Fibroblast of pulmonary artery (primary cell): ENCODE results near the gene PINK1.
A peak's percentile ranks its signal among the peaks of the same experiment; 100 is the strongest.

ENCODE experiments used
- DNase-seq: peaks from one replicate; pipeline ENCODE4 v3.0.0-alpha.2; 2010; ENCODE audit warnings: low read depth
- H3K4me3 ChIP-seq: replicated peaks from 2 replicates; pipeline ENCODE4 v1.5.1; 2011; ENCODE audit warnings: low read depth, mild to moderate bottlenecking, control low read depth, low read length, moderate library complexity
- CTCF ChIP-seq: IDR thresholded peaks from 2 replicates; pipeline ENCODE4 v1.5.1; 2011; ENCODE audit warnings: mild to moderate bottlenecking, control low read depth, low read length, inconsistent platforms; ENCODE audit errors: missing control alignments

PINK1 gene

GRCh38 chr1:20633190-20634064 is at the start of gene PINK1:
TSS of gene PINK1 (plus strand) at chr1:20633458. CDS start at chr1:20633549, 91 bp downstream.
- DNase-seq, result peak; percentile 68
- peak; percentile 67 for TF ChIP-seq CTCF
- peak within 1 kb of the TSS; percentile 58 for H3K4me3 ChIP-seq

DNA sequence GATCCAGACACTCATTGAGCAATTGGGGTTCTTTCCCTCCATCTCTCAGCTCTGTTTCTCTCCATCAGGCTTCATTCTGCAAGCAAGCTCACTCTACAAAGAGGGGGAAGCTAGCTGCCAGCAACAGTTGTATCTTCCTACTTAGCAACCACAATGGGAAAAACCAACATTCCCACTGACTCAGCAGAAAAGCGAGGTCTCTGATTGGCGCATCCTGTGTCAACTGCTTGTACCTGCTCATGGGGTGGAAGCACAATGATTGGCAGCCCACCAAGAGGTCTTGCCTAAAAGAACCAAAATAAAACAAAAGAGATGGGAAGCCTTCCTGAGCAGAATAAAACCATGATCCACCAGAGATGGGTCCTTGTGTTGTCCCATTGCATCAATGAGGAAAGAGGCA is 48.4 kb upstream of the PINK1 start:
- no peak for TF ChIP-seq CTCF
- DNase-seq, result peak; percentile 48
- no peak overlapping the region for H3K4me3 ChIP-seq

- no peak overlapping the region for H3K4me3 ChIP-seq
- no peak for DNase-seq
- TF ChIP-seq CTCF, result no peak
Observed at GRCh38 chr1:20586953-20587660, 46.2 kb upstream of the PINK1 start.

DNA sequence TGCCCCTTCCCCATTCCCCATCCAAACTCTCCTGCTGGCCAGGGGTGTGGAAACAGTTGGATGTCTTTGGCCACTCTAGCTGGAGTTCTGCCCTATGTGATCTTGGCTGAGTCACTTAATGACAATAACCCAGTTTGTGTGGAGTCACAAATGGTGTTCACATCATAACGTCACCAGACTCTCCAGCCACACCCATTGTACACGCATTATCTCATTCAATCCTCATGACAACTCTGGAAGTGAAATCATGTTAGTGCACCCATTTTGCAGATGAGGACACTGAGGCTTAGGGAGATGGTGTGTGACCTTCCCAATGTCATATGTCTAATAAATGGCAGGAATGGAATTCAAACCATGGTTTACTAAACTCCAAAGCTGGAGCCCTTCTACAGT is 45.6 kb upstream of the PINK1 start:
- DNase-seq, result peak; percentile 23
- H3K4me3 ChIP-seq, result no peak overlapping the region
- no peak for TF ChIP-seq CTCF

GRCh38 chr1:20588634-20589225 is 44.5 kb upstream of the PINK1 start, which contains the start of gene CDA:
TSS of gene CDA (plus strand) at chr1:20589097. CDS start at chr1:20589130, 33 bp downstream.
- no peak within 1 kb of the TSS for H3K4me3 ChIP-seq
- TF ChIP-seq CTCF, result no peak
- DNase-seq, result no peak

GRCh38 chr1:20589331-20590278 is 43.7 kb upstream of the PINK1 start:
- H3K4me3 ChIP-seq, result no peak overlapping the region
- DNase-seq, result peak; percentile 49
- TF ChIP-seq CTCF, result no peak
